Neural cell (in vitro differentiated cells): ENCODE data around the gene TAOK1.

Experiments used
- CTCF ChIP-seq: fragments of 450-650 bp; IDR thresholded peaks from 2 replicates; pipeline ENCODE4 v1.5.1; 2014; ENCODE audit warnings: antibody characterized with exemption, mild to moderate bottlenecking, moderate library complexity; ENCODE audit not compliant: poor library complexity, severe bottlenecking
- MXI1 ChIP-seq: fragments of 450-650 bp; conservative IDR thresholded peaks from 2 replicates; pipeline ENCODE4 v1.6.1; 2014; ENCODE audit warnings: antibody characterized with exemption, mild to moderate bottlenecking; ENCODE audit not compliant: poor library complexity, severe bottlenecking
- POLR2AphosphoS5 ChIP-seq: IDR thresholded peaks from 2 replicates; pipeline ENCODE4 v1.6.1; 2012
- RAD21 ChIP-seq: fragments of 450-650 bp; conservative IDR thresholded peaks from 2 replicates; pipeline ENCODE4 v1.6.1; 2014; ENCODE audit warnings: antibody characterized with exemption, mild to moderate bottlenecking, moderate library complexity
- TAF1 ChIP-seq: IDR thresholded peaks from 2 replicates; pipeline ENCODE4 v1.6.1; 2012; ENCODE audit warnings: low read depth

- TF ChIP-seq RAD21 (no peak), TAF1 (no peak), POLR2AphosphoS5 (no peak), CTCF (no peak), MXI1 (no peak)
Measured at GRCh38 chr17:29585080-29585751, 195.1 kb downstream of the TAOK1 start.
